ENCODE results near the gene C9orf40.

Gene C9orf40

GRCh38 chr9:74940600-74940999, 12.1 kb downstream of the C9orf40 start:
- DNase-seq (ENCODE audit: low spot score): no peak

GRCh38 chr9:74935008-74935407, 17.7 kb downstream of the C9orf40 start:
- no peak for DNase-seq (ENCODE audit: low spot score)

GRCh38 chr9:74921737-74922136, 31.0 kb downstream of the C9orf40 start:
- no peak for DNase-seq (ENCODE audit: low spot score)

GRCh38 chr9:74920944-74921626, 31.6 kb downstream of the C9orf40 start:
- DNase-seq (ENCODE audit: low spot score): no peak

GRCh38 chr9:74910036-74910435, 42.7 kb downstream of the C9orf40 start:
- no peak for DNase-seq (ENCODE audit: low spot score)

- DNase-seq (ENCODE audit: low spot score): no peak
These were observed 44.0 kb downstream of the C9orf40 start for GRCh38 chr9:74908665-74909064.

- no peak for DNase-seq (ENCODE audit: low spot score)
These were observed 45.6 kb downstream of the C9orf40 start for GRCh38 chr9:74907085-74907484.

- no peak for DNase-seq (ENCODE audit: low spot score)
These were observed 51.7 kb downstream of the C9orf40 start for GRCh38 chr9:74901001-74901400.
